ENCODE measurements around the gene LRRD1. TPM values are rescaled to one million over a fixed set of nuclear protein-coding genes. Genes with fewer than 3 reads are reported as not detected.

The LRRD1 gene
- total and polyA plus RNA-seq, 2 of the 8 experiments (the other 6 are each of a cell fraction or from before 2014, with no cell fraction given) = not detected

- TF ChIP-seq KDM1A (IDR thresholded peaks at IDR 0.05; ENCODE audit: borderline replicate concordance, low read length) (no peak), RXRA (IDR thresholded peaks at IDR 0.05; ENCODE audit: insufficient read depth, low read depth, low read length) (no peak), SP2 (IDR thresholded peaks at IDR 0.05; ENCODE audit: low read length) (no peak), SIN3A (conservative IDR thresholded peaks at IDR 0.05 in 1 of 2, IDR thresholded peaks at IDR 0.05 in 1 of 2; ENCODE audit: low read depth in 1 of 2, low read length in 2 of 2) (no peak), ZNF274 (IDR thresholded peaks at IDR 0.05; ENCODE audit: borderline replicate concordance, extremely low read depth, low read length) (no peak), NRF1 (IDR thresholded peaks at IDR 0.05; ENCODE audit: low read depth, low read length) (no peak), TBP (IDR thresholded peaks at IDR 0.05; ENCODE audit: low read depth, low read length) (no peak), POLR2AphosphoS5 (IDR thresholded peaks at IDR 0.05; ENCODE audit: low read depth, low read length) (no peak), CHD7 (IDR thresholded peaks at IDR 0.05; ENCODE audit: insufficient replicate concordance, low read length) (no peak)
Measured at GRCh38 chr7:92119213-92119759, 59.7 kb downstream of the LRRD1 start (continued).
